Activated CD8-positive, alpha-beta T cell treated with anti-CD3 and anti-CD28 coated beads, Interleukin-2, amount 10 ng/mL, durations not matched to agents 7 days and 5 days (primary cell): Measurements from ENCODE around the gene CHRND. TPM values are rescaled to one million over a fixed set of nuclear protein-coding genes. Genes with fewer than 3 reads are reported as not detected.
"Not testable (repeated sequence)": the region's sequence is repeated elsewhere in the genome, so short reads cannot be mapped to it uniquely, and the experiment has no call there.

Source experiments
- ATAC-seq: fragments of 150-1000 bp; cut with Tn5 transposase; one replicate; pipeline ENCODE4 v1.10.0; 2021; ENCODE audit warnings: moderate library complexity
- CTCF ChIA-PET: fragments of 350-600 bp; sonication (Branson Sonifier 250); formaldehyde crosslinking; loops from one replicate; lab custom pipeline; 2021; ENCODE audit warnings: antibody characterized with exemption; lab: Charles Lee
- POLR2A ChIA-PET: fragments of 350-600 bp; sonication (Branson Sonifier 250); formaldehyde crosslinking; loops from one replicate; lab custom pipeline; 2021; ENCODE audit warnings: antibody characterized with exemption; lab: Charles Lee
- DNase-seq: peaks from one replicate; pipeline ENCODE4 v3.0.0-alpha.2; 2020
- H3K27ac Mint-ChIP-seq: one replicate; pipeline ENCODE4 v1.8.0; 2021; ENCODE audit warnings: mild to moderate bottlenecking, mixed read lengths
- H3K27me3 Mint-ChIP-seq: one replicate; pipeline ENCODE4 v1.8.0; 2021; ENCODE audit warnings: low read depth, mixed read lengths
- H3K36me3 Mint-ChIP-seq: one replicate; pipeline ENCODE4 v1.8.0; 2021; ENCODE audit warnings: low read depth, mixed read lengths
- H3K4me1 Mint-ChIP-seq: one replicate; pipeline ENCODE4 v1.8.0; 2021; ENCODE audit warnings: low read depth, mixed read lengths
- H3K4me3 Mint-ChIP-seq: one replicate; pipeline ENCODE4 v1.8.0; 2021; ENCODE audit warnings: mild to moderate bottlenecking, mixed read lengths
- H3K9me3 Mint-ChIP-seq: one replicate; pipeline ENCODE4 v1.8.0; 2022; ENCODE audit warnings: mixed read lengths; ENCODE audit not compliant: insufficient read depth
- total RNA-seq, 2 experiments: library from RNA; stranded (reverse); gene quantifications; one replicate each; pipeline ENCODE4 v1.2.3, GENCODE V29; 2021

The CHRND gene
- total RNA-seq, 2 experiments from 2014 or later, result not detected

- H3K9me3 Mint-ChIP-seq, result no peaks in the 10 kb centered on the region
- no peak overlapping the region for H3K4me3 Mint-ChIP-seq
- H3K27ac Mint-ChIP-seq, result peak overlapping the region; percentile 7
- POLR2A ChIA-PET, result no interaction called here
- DNase-seq (no peak), ATAC-seq (no peak)
- CTCF ChIA-PET, result interaction anchor here (0.7 kb wide), 1 partner anchor 758 kb away, joined by 3 read pairs; no protein-coding TSS in a partner anchor
- H3K4me1 Mint-ChIP-seq, result peaks cover 29% of the 10 kb centered on the region
- peaks cover 41% of the 10 kb centered on the region for H3K36me3 Mint-ChIP-seq
- no peaks in the 10 kb centered on the region for H3K27me3 Mint-ChIP-seq
These were observed 30.5 kb downstream of the CHRND start for GRCh38 chr2:232556426-232556825.

- ChIA-PET CTCF (interaction anchor here (1.6 kb wide), 1 partner anchor 11 kb away, joined by 3 read pairs; no protein-coding TSS in a partner anchor), POLR2A (interaction anchor here (0.9 to 1.2 kb wide), 2 partner anchors 9 to 12 kb away, joined by 3 to 4 read pairs; partner anchors contain the start of genes EIF4E2 and TIGD1)
- peaks cover 10% of the 10 kb centered on the region for H3K4me1 Mint-ChIP-seq
- H3K27ac Mint-ChIP-seq, result no peak overlapping the region
- ATAC-seq (no peak), DNase-seq (no peak)
- H3K9me3 Mint-ChIP-seq, result no peaks in the 10 kb centered on the region
- peaks cover 51% of the 10 kb centered on the region for H3K36me3 Mint-ChIP-seq
- H3K27me3 Mint-ChIP-seq, result no peaks in the 10 kb centered on the region
- H3K4me3 Mint-ChIP-seq, result no peak overlapping the region
These were observed 36.7 kb downstream of the CHRND start for GRCh38 chr2:232562515-232563151.

GRCh38 chr2:232563580-232563979 is 37.6 kb downstream of the CHRND start:
- no peaks in the 10 kb centered on the region for H3K9me3 Mint-ChIP-seq

GRCh38 chr2:232567721-232568120 is 41.8 kb downstream of the CHRND start:
- Mint-ChIP-seq H3K36me3 (peaks cover 53% of the 10 kb centered on the region), H3K27me3 (no peaks in the 10 kb centered on the region), H3K27ac (no peak overlapping the region), H3K4me3 (no peak overlapping the region), H3K4me1 (peaks cover 10% of the 10 kb centered on the region), H3K9me3 (no peaks in the 10 kb centered on the region)
- ATAC-seq, result no peak
- DNase-seq, result no peak
- CTCF ChIA-PET, result no interaction called here
- POLR2A ChIA-PET, result interaction anchor here (0.5 kb wide), 1 partner anchor 608 kb away, joined by 3 read pairs; no protein-coding TSS in a partner anchor

More at GRCh38 chr2:232563580-232563979, 37.6 kb downstream of the CHRND start:
- Mint-ChIP-seq H3K4me3 (no peak overlapping the region), H3K27ac (no peak overlapping the region), H3K27me3 (no peaks in the 10 kb centered on the region), H3K4me1 (peaks cover 10% of the 10 kb centered on the region), H3K36me3 (peaks cover 56% of the 10 kb centered on the region)
- ChIA-PET POLR2A (interaction anchor here (1.2 kb wide), 1 partner anchor 10 kb away, joined by 4 read pairs; no protein-coding TSS in a partner anchor), CTCF (interaction anchor here (1.0 to 1.6 kb wide), 2 partner anchors 10 to 14 kb away, joined by 3 to 4 read pairs; no protein-coding TSS in a partner anchor)
- ATAC-seq, result no peak
- no peak for DNase-seq

GRCh38 chr2:232568161-232568560 is 42.2 kb downstream of the CHRND start:
- peaks cover 57% of the 10 kb centered on the region for H3K36me3 Mint-ChIP-seq
- ChIA-PET CTCF (no interaction called here), POLR2A (no interaction called here)
- no peak overlapping the region for H3K4me3 Mint-ChIP-seq
- H3K9me3 Mint-ChIP-seq, result no peaks in the 10 kb centered on the region
- no peak overlapping the region for H3K27ac Mint-ChIP-seq
- DNase-seq, result no peak
- no peaks in the 10 kb centered on the region for H3K27me3 Mint-ChIP-seq
- H3K4me1 Mint-ChIP-seq, result peaks cover 6% of the 10 kb centered on the region
- no peak for ATAC-seq

GRCh38 chr2:232569541-232569940 is 43.6 kb downstream of the CHRND start:
- H3K4me3 Mint-ChIP-seq, result no peak overlapping the region
- DNase-seq, result no peak
- no peaks in the 10 kb centered on the region for H3K4me1 Mint-ChIP-seq
- ATAC-seq, result no peak
- H3K27me3 Mint-ChIP-seq, result no peaks in the 10 kb centered on the region
- CTCF ChIA-PET, result no interaction called here
- peaks cover 62% of the 10 kb centered on the region for H3K36me3 Mint-ChIP-seq
- POLR2A ChIA-PET, result interaction anchor here (1.2 kb wide), 1 partner anchor 9 kb away, joined by 4 read pairs; no protein-coding TSS in a partner anchor
- no peak overlapping the region for H3K27ac Mint-ChIP-seq
- H3K9me3 Mint-ChIP-seq, result no peaks in the 10 kb centered on the region

GRCh38 chr2:232570481-232570880 is 44.5 kb downstream of the CHRND start:
- H3K27ac Mint-ChIP-seq, H3K9me3 Mint-ChIP-seq, POLR2A ChIA-PET, H3K4me3 Mint-ChIP-seq, ATAC-seq, H3K27me3 Mint-ChIP-seq, CTCF ChIA-PET, DNase-seq, H3K4me1 Mint-ChIP-seq: not testable (repeated sequence)
- H3K36me3 Mint-ChIP-seq, result peaks cover 59% of the 10 kb centered on the region

- Mint-ChIP-seq H3K27ac (no peak overlapping the region), H3K4me3 (no peak overlapping the region), H3K36me3 (peaks cover 55% of the 10 kb centered on the region), H3K4me1 (no peaks in the 10 kb centered on the region), H3K9me3 (no peaks in the 10 kb centered on the region), H3K27me3 (no peaks in the 10 kb centered on the region)
- ChIA-PET CTCF (no interaction called here), POLR2A (no interaction called here)
- no peak for ATAC-seq
- no peak for DNase-seq
These were observed 45.1 kb downstream of the CHRND start for GRCh38 chr2:232571026-232571474.

GRCh38 chr2:232573042-232573441 is 47.1 kb downstream of the CHRND start:
- Mint-ChIP-seq H3K9me3 (no peaks in the 10 kb centered on the region), H3K27ac (no peak overlapping the region), H3K4me3 (no peak overlapping the region), H3K27me3 (no peaks in the 10 kb centered on the region), H3K36me3 (peaks cover 41% of the 10 kb centered on the region), H3K4me1 (no peaks in the 10 kb centered on the region)
- POLR2A ChIA-PET, result no interaction called here
- no peak for ATAC-seq
- CTCF ChIA-PET, result no interaction called here
- no peak for DNase-seq

GRCh38 chr2:232573771-232574435 is 47.9 kb downstream of the CHRND start:
- Mint-ChIP-seq H3K4me3 (no peak overlapping the region), H3K4me1 (no peaks in the 10 kb centered on the region), H3K36me3 (peaks cover 36% of the 10 kb centered on the region), H3K27me3 (no peaks in the 10 kb centered on the region), H3K27ac (no peak overlapping the region), H3K9me3 (no peaks in the 10 kb centered on the region)
- CTCF ChIA-PET, result interaction anchor here (1.3 kb wide), 1 partner anchor 11 kb away, joined by 3 read pairs; no protein-coding TSS in a partner anchor
- DNase-seq (no peak), ATAC-seq (no peak)
- POLR2A ChIA-PET, result no interaction called here

GRCh38 chr2:232574674-232575403 is 48.9 kb downstream of the CHRND start:
- no peaks in the 10 kb centered on the region for H3K27me3 Mint-ChIP-seq
- ATAC-seq (no peak), DNase-seq (no peak)
- peaks cover 34% of the 10 kb centered on the region for H3K36me3 Mint-ChIP-seq
- peaks cover 5% of the 10 kb centered on the region for H3K4me1 Mint-ChIP-seq
- no peak overlapping the region for H3K27ac Mint-ChIP-seq
- POLR2A ChIA-PET, result no interaction called here
- CTCF ChIA-PET, result interaction anchor here (1.3 kb wide), 1 partner anchor 12 kb away, joined by 3 read pairs; no protein-coding TSS in a partner anchor
- no peak overlapping the region for H3K4me3 Mint-ChIP-seq
- no peaks in the 10 kb centered on the region for H3K9me3 Mint-ChIP-seq
